ENCODE data around the gene FETUB. TPM values are rescaled to one million over a fixed set of nuclear protein-coding genes. Genes with fewer than 3 reads are reported as not detected.

Gene FETUB
- total and polyA plus RNA-seq, 4 donors = not detected

DNA sequence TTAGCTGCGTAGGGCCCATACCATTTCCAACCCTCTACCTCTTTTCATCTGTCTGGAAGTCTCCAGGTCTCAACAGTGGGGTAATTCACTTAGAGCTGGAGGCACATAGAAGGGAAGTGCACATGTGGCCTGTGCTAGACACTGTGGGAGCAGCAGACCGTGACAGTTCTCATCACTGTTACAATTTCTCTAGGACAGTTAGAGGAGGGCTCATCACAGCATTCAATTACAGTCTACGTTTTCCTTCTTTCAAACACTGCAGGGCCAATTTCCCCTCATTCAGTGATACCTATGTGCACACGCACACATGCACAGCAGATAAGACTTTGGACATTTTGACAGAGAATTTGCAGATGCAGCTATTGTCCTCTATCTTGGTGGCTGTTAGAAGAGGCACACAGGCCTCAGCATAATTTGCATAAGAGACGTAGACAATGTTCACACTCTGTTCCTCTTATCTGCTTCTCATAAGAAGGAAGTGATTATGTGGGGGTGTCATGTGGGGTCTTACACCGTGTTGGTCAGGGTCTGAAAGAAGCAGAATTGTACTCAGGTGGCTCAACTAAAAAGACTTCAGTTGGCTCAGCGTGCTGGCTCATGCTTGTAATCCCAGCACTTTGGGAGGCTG, 13.0 kb downstream of the FETUB start:
- ATAC-seq (ENCODE audit: low FRiP score) (no peak), DNase-seq (no peak)
- H3K9me3 ChIP-seq (ENCODE audit: control insufficient read depth, low read length) = no peaks in the 10 kb centered on the region
- H3K36me3 ChIP-seq (ENCODE audit: control insufficient read depth in 1 of 2, insufficient read depth in 2 of 2, low read length in 1 of 2) = no peaks in the 10 kb centered on the region
- 88 to 89% methylated on average over 7 of the region's 7 CpGs for WGBS, 2 donors
- H3K27ac ChIP-seq (ENCODE audit: low read depth in 1 of 2, low read length in 2 of 2) = no peak overlapping the region
- no peak overlapping the region for H3K4me3 ChIP-seq (ENCODE audit: low read length in 2 of 2)
- intact Hi-C loops (cut with DNase I) = no loop called here
- no peaks in the 10 kb centered on the region for H3K4me1 ChIP-seq (ENCODE audit: control insufficient read depth in 1 of 2, insufficient read depth in 2 of 2, low read length in 2 of 2)
- H3K27me3 ChIP-seq (ENCODE audit: control insufficient read depth in 1 of 2, insufficient read depth in 2 of 2, low read length in 1 of 2) = no peaks in the 10 kb centered on the region

GRCh38 chr3:186653984-186654383, 13.8 kb downstream of the FETUB start:
- DNase-seq (no peak), ATAC-seq (ENCODE audit: low FRiP score) (no peak)
- no peak overlapping the region for H3K27ac ChIP-seq (ENCODE audit: low read depth in 1 of 2, low read length in 2 of 2)
- H3K36me3 ChIP-seq (ENCODE audit: control insufficient read depth in 1 of 2, insufficient read depth in 2 of 2, low read length in 1 of 2) = no peaks in the 10 kb centered on the region
- intact Hi-C loops (cut with DNase I) = no loop called here
- no peaks in the 10 kb centered on the region for H3K27me3 ChIP-seq (ENCODE audit: control insufficient read depth in 1 of 2, insufficient read depth in 2 of 2, low read length in 1 of 2)
- H3K4me3 ChIP-seq (ENCODE audit: low read length in 2 of 2) = no peak overlapping the region
- no peaks in the 10 kb centered on the region for H3K4me1 ChIP-seq (ENCODE audit: control insufficient read depth in 1 of 2, insufficient read depth in 2 of 2, low read length in 2 of 2)
- no peaks in the 10 kb centered on the region for H3K9me3 ChIP-seq (ENCODE audit: control insufficient read depth, low read length)
- 42 to 43% methylated on average over 6 of the region's 6 CpGs for WGBS, 2 donors

DNA sequence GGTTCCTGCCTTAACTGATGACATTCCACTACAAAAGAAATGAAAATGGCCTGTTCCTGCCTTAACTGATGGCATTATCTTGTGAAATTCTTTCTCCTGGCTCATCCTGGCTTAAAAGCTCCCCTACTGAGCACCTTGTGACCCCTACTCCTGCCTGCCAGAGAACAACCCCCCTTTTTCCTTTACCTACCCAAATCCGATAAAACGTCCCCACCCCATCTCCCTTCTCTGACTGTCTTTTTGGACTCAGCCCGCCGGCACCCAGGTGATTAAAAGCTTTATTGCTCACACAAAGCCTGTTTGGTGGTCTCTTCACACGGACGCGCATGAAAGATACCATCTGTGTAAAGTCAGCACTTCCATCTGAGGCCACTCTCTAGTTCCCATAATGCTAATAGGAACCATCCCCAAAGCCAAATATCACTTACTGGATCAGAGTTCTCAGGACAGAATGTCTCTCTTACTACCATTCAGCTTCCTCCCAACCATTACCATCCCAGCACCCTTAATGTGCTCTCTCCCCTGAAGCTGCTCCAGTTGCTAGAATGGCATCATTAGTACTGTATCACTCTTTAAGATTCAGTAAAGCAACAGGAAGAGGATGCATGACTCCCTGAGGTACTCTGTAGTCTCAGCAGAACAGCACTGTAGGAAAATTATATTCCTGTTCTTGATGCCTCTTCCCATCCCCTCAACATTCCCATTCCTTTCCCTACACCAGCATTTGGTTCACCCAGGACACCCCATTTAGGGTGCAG, 23.3 kb downstream of the FETUB start:
- intact Hi-C loops (cut with DNase I) = no loop called here
- no peaks in the 10 kb centered on the region for H3K9me3 ChIP-seq (ENCODE audit: control insufficient read depth, low read length)
- H3K4me3 ChIP-seq (ENCODE audit: low read length in 2 of 2) = no peak overlapping the region
- ATAC-seq (ENCODE audit: low FRiP score) (no peak), DNase-seq (no peak)
- H3K27ac ChIP-seq (ENCODE audit: low read depth in 1 of 2, low read length in 2 of 2) = no peak overlapping the region
- peaks cover 0 to 1% of the 10 kb centered on the region in 2 donors for H3K27me3 ChIP-seq (ENCODE audit: control insufficient read depth in 1 of 2, insufficient read depth in 2 of 2, low read length in 1 of 2)
- 32 to 43% methylated on average over 7 of the region's 7 CpGs for WGBS, 2 donors
- no peaks in the 10 kb centered on the region for H3K4me1 ChIP-seq (ENCODE audit: control insufficient read depth in 1 of 2, insufficient read depth in 2 of 2, low read length in 2 of 2)
- H3K36me3 ChIP-seq (ENCODE audit: control insufficient read depth in 1 of 2, insufficient read depth in 2 of 2, low read length in 1 of 2) = no peaks in the 10 kb centered on the region

GRCh38 chr3:186664119-186664495, 23.9 kb downstream of the FETUB start:
- peaks cover 0 to 1% of the 10 kb centered on the region in 2 donors for H3K27me3 ChIP-seq (ENCODE audit: control insufficient read depth in 1 of 2, insufficient read depth in 2 of 2, low read length in 1 of 2)
- no peak for ATAC-seq (ENCODE audit: low FRiP score)
- no peak overlapping the region for H3K27ac ChIP-seq (ENCODE audit: low read depth in 1 of 2, low read length in 2 of 2)
- H3K4me1 ChIP-seq (ENCODE audit: control insufficient read depth in 1 of 2, insufficient read depth in 2 of 2, low read length in 2 of 2) = no peaks in the 10 kb centered on the region
- H3K4me3 ChIP-seq (ENCODE audit: low read length in 2 of 2) = no peak overlapping the region
- H3K9me3 ChIP-seq (ENCODE audit: control insufficient read depth, low read length) = no peaks in the 10 kb centered on the region
- intact Hi-C loops (cut with DNase I) = no loop called here
- no peak for DNase-seq
- no peaks in the 10 kb centered on the region for H3K36me3 ChIP-seq (ENCODE audit: control insufficient read depth in 1 of 2, insufficient read depth in 2 of 2, low read length in 1 of 2)

DNA sequence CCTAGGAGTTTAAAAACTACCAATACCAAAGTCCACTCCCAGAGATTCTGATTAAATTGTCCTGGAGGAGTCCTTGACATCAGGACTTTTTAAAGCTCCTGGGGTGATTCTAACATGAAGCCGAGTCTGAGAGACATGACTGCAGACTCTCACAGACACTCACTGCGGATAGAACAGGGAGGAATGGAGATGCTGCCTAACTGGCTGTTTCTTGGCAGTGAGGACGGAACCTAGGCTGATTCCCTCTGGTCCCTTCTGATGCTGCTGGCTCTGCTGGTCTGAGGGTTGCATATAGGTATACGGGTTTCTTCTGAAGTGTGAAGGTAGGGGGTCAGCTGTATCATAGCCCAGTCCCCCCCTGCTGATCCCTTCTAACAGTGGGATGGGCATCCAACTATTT, 24.3 kb downstream of the FETUB start:
- H3K4me3 ChIP-seq (ENCODE audit: low read length in 2 of 2) = no peak overlapping the region
- peaks cover 0 to 1% of the 10 kb centered on the region in 2 donors for H3K27me3 ChIP-seq (ENCODE audit: control insufficient read depth in 1 of 2, insufficient read depth in 2 of 2, low read length in 1 of 2)
- ATAC-seq (ENCODE audit: low FRiP score) = no peak
- H3K27ac ChIP-seq (ENCODE audit: low read depth in 1 of 2, low read length in 2 of 2) = no peak overlapping the region
- no peaks in the 10 kb centered on the region for H3K4me1 ChIP-seq (ENCODE audit: control insufficient read depth in 1 of 2, insufficient read depth in 2 of 2, low read length in 2 of 2)
- no peaks in the 10 kb centered on the region for H3K36me3 ChIP-seq (ENCODE audit: control insufficient read depth in 1 of 2, insufficient read depth in 2 of 2, low read length in 1 of 2)
- no peaks in the 10 kb centered on the region for H3K9me3 ChIP-seq (ENCODE audit: control insufficient read depth, low read length)
- DNase-seq = no peak
- intact Hi-C loops (cut with DNase I) = no loop called here
- WGBS, 2 donors = 51 to 55% methylated on average over 4 of the region's 4 CpGs

GRCh38 chr3:186665625-186666188, 25.5 kb downstream of the FETUB start, which contains the start of gene HRG:
HRG (plus strand) TSS chr3:186666014; CDS start chr3:186666032, 18 bp downstream.
- Histone ChIP-seq H3K4me1 (ENCODE audit: control insufficient read depth in 1 of 2, insufficient read depth in 2 of 2, low read length in 2 of 2) (no peaks in the 10 kb centered on the region), H3K4me3 (ENCODE audit: low read length in 2 of 2) (no peak within 1 kb of the TSS), H3K27me3 (ENCODE audit: control insufficient read depth in 1 of 2, insufficient read depth in 2 of 2, low read length in 1 of 2) (peaks cover 0 to 1% of the 10 kb centered on the region in 2 donors), H3K36me3 (ENCODE audit: control insufficient read depth in 1 of 2, insufficient read depth in 2 of 2, low read length in 1 of 2) (no peaks in the 10 kb centered on the region), H3K27ac (ENCODE audit: low read depth in 1 of 2, low read length in 2 of 2) (no peak within 1 kb of the TSS), H3K9me3 (ENCODE audit: control insufficient read depth, low read length) (no peaks in the 10 kb centered on the region)
- no peak for DNase-seq
- 86 to 87% methylated on average over 8 of the region's 8 CpGs for WGBS, 2 donors
- no peak for ATAC-seq (ENCODE audit: low FRiP score)
- intact Hi-C loops (cut with DNase I) = no loop called here

GRCh38 chr3:186668426-186668825, 28.2 kb downstream of the FETUB start:
- Histone ChIP-seq H3K9me3 (ENCODE audit: control insufficient read depth, low read length) (no peaks in the 10 kb centered on the region), H3K27ac (ENCODE audit: low read depth in 1 of 2, low read length in 2 of 2) (no peak overlapping the region), H3K36me3 (ENCODE audit: control insufficient read depth in 1 of 2, insufficient read depth in 2 of 2, low read length in 1 of 2) (no peaks in the 10 kb centered on the region), H3K27me3 (ENCODE audit: control insufficient read depth in 1 of 2, insufficient read depth in 2 of 2, low read length in 1 of 2) (peaks cover 0 to 1% of the 10 kb centered on the region in 2 donors), H3K4me3 (ENCODE audit: low read length in 2 of 2) (no peak overlapping the region), H3K4me1 (ENCODE audit: control insufficient read depth in 1 of 2, insufficient read depth in 2 of 2, low read length in 2 of 2) (no peaks in the 10 kb centered on the region)
- DNase-seq = no peak
- no peak for ATAC-seq (ENCODE audit: low FRiP score)
- WGBS, 2 donors = 76 to 77% methylated on average over 6 of the region's 6 CpGs
- intact Hi-C loops (cut with DNase I) = no loop called here

- no peaks in the 10 kb centered on the region for H3K4me1 ChIP-seq (ENCODE audit: control insufficient read depth in 1 of 2, insufficient read depth in 2 of 2, low read length in 2 of 2)
- no peaks in the 10 kb centered on the region for H3K9me3 ChIP-seq (ENCODE audit: control insufficient read depth, low read length)
- H3K4me3 ChIP-seq (ENCODE audit: low read length in 2 of 2) = no peak overlapping the region
- H3K27ac ChIP-seq (ENCODE audit: low read depth in 1 of 2, low read length in 2 of 2) = no peak overlapping the region
- no peak for ATAC-seq (ENCODE audit: low FRiP score)
- 66 to 67% methylated on average over 2 of the region's 2 CpGs for WGBS, 2 donors
- no peaks in the 10 kb centered on the region for H3K36me3 ChIP-seq (ENCODE audit: control insufficient read depth in 1 of 2, insufficient read depth in 2 of 2, low read length in 1 of 2)
- intact Hi-C loops (cut with DNase I) = no loop called here
- peaks cover 0 to 1% of the 10 kb centered on the region in 2 donors for H3K27me3 ChIP-seq (ENCODE audit: control insufficient read depth in 1 of 2, insufficient read depth in 2 of 2, low read length in 1 of 2)
- DNase-seq = no peak
Measured at GRCh38 chr3:186669378-186670084, 29.3 kb downstream of the FETUB start.
